Karpas-422 (cell line): ENCODE results near the gene METRNL. TPM values are rescaled to one million over a fixed set of nuclear protein-coding genes. Genes with fewer than 3 reads are reported as not detected.

Source experiments
- DNase-seq: peaks from one replicate; pipeline ENCODE4 v3.0.0-alpha.2; 2015
- H2AFZ ChIP-seq: fragments of 200-600 bp; sonication (generic); 2 replicates; pipeline ENCODE4 v1.6.1; 2014; ENCODE audit warnings: antibody characterized with exemption, low read length, mixed read lengths
- H3K27ac ChIP-seq: fragments of 200-600 bp; sonication (generic); 2 replicates; pipeline ENCODE4 v1.5.1; 2014; ENCODE audit warnings: mild to moderate bottlenecking, low read length, moderate library complexity
- H3K27me3 ChIP-seq: fragments of 200-600 bp; sonication (generic); 2 replicates; pipeline ENCODE4 v1.6.1; 2014; ENCODE audit warnings: low read length, mixed read lengths
- H3K36me3 ChIP-seq: fragments of 200-600 bp; sonication (generic); 2 replicates; pipeline ENCODE4 v1.6.1; 2014; ENCODE audit warnings: low read length, mixed read lengths; ENCODE audit not compliant: insufficient read depth
- H3K4me1 ChIP-seq: fragments of 200-600 bp; sonication (generic); 2 replicates; pipeline ENCODE4 v1.6.1; 2014; ENCODE audit warnings: mild to moderate bottlenecking, low read length, mixed read lengths
- H3K4me2 ChIP-seq: fragments of 200-600 bp; sonication (generic); 2 replicates; pipeline ENCODE4 v1.6.1; 2014; ENCODE audit warnings: low read length, low read depth, mild to moderate bottlenecking; ENCODE audit not compliant: poor library complexity, severe bottlenecking
- H3K4me3 ChIP-seq: fragments of 200-600 bp; sonication (generic); 2 replicates; pipeline ENCODE4 v1.5.1; 2014; ENCODE audit warnings: mild to moderate bottlenecking, antibody characterized with exemption, low read length, mixed read lengths
- H3K79me2 ChIP-seq: fragments of 200-600 bp; sonication (generic); 2 replicates; pipeline ENCODE4 v1.6.1; 2014; ENCODE audit warnings: mild to moderate bottlenecking, low read length, mixed read lengths
- H3K9ac ChIP-seq: fragments of 200-600 bp; sonication (generic); 2 replicates; pipeline ENCODE4 v1.6.0; 2014; ENCODE audit warnings: low read length
- H3K9me2 ChIP-seq: fragments of 200-600 bp; sonication (generic), shearing (Covaris generic); replicated peaks from 2 replicates; pipeline ENCODE4 v1.6.0; 2014; ENCODE audit warnings: mild to moderate bottlenecking, low read length, moderate library complexity; ENCODE audit not compliant: insufficient read depth
- H3K9me3 ChIP-seq: fragments of 300-700, 200-600 bp; sonication (generic); 2 replicates; pipeline ENCODE4 v1.6.1; 2014; ENCODE audit warnings: low read length, mixed read lengths
- H4K20me1 ChIP-seq: fragments of 200-600 bp; sonication (generic); 2 replicates; pipeline ENCODE4 v1.6.1; 2014; ENCODE audit warnings: mild to moderate bottlenecking, antibody characterized with exemption, low read length, low read depth; ENCODE audit not compliant: insufficient read depth
- total RNA-seq: library from RNA; depleted of rRNA; stranded (reverse); fragments of >200 nt; shearing (Covaris generic); gene quantifications from 2 replicates; pipeline ENCODE4 v1.2.3, GENCODE V29; 2014; ENCODE audit warnings: low replicate concordance

The METRNL gene
- total RNA-seq, 1 experiment from 2014 or later = 2.4 TPM

GRCh38 chr17:83124871-83125514 lies 45.6 kb downstream of the METRNL start:
- no peak overlapping the region for H3K4me3 ChIP-seq

GRCh38 chr17:83125515-83126274 lies 46.3 kb downstream of the METRNL start:
- H3K27ac ChIP-seq = no peak overlapping the region
- no peak overlapping the region for H3K4me3 ChIP-seq
- H2AFZ ChIP-seq = no peak overlapping the region
- H3K9ac ChIP-seq = no peak overlapping the region
- no peak for DNase-seq
- no peaks in the 10 kb centered on the region for H3K36me3 ChIP-seq
- H3K9me2 ChIP-seq = no peaks in the 10 kb centered on the region
- H3K4me1 ChIP-seq = peaks cover 2% of the 10 kb centered on the region
- no peaks in the 10 kb centered on the region for H3K9me3 ChIP-seq
- H4K20me1 ChIP-seq = no peaks in the 10 kb centered on the region
- no peak overlapping the region for H3K4me2 ChIP-seq
- no peaks in the 10 kb centered on the region for H3K27me3 ChIP-seq
- no peaks in the 10 kb centered on the region for H3K79me2 ChIP-seq

More at GRCh38 chr17:83124871-83125514, 45.6 kb downstream of the METRNL start:
- H4K20me1 ChIP-seq = no peaks in the 10 kb centered on the region
- no peak for DNase-seq
- no peaks in the 10 kb centered on the region for H3K9me2 ChIP-seq
- no peaks in the 10 kb centered on the region for H3K9me3 ChIP-seq
- no peaks in the 10 kb centered on the region for H3K36me3 ChIP-seq
- peaks cover 9% of the 10 kb centered on the region for H3K4me1 ChIP-seq
- H2AFZ ChIP-seq = no peak overlapping the region
- H3K79me2 ChIP-seq = no peaks in the 10 kb centered on the region
- no peak overlapping the region for H3K9ac ChIP-seq
- H3K27me3 ChIP-seq = no peaks in the 10 kb centered on the region
- H3K27ac ChIP-seq = no peak overlapping the region
- no peak overlapping the region for H3K4me2 ChIP-seq

- Histone ChIP-seq H3K4me2 (no peak overlapping the region), H4K20me1 (no peaks in the 10 kb centered on the region), H3K4me3 (no peak overlapping the region), H3K9me3 (no peaks in the 10 kb centered on the region), H3K36me3 (no peaks in the 10 kb centered on the region), H3K9me2 (no peaks in the 10 kb centered on the region), H3K27me3 (no peaks in the 10 kb centered on the region), H3K79me2 (no peaks in the 10 kb centered on the region), H3K9ac (no peak overlapping the region), H2AFZ (no peak overlapping the region), H3K4me1 (no peaks in the 10 kb centered on the region), H3K27ac (no peak overlapping the region)
- DNase-seq = no peak
These were observed 46.9 kb downstream of the METRNL start for GRCh38 chr17:83126275-83126811.

- no peaks in the 10 kb centered on the region for H3K9me3 ChIP-seq
- no peak overlapping the region for H3K27ac ChIP-seq
- H3K4me2 ChIP-seq = no peak overlapping the region
- no peaks in the 10 kb centered on the region for H3K4me1 ChIP-seq
- no peaks in the 10 kb centered on the region for H3K9me2 ChIP-seq
- H2AFZ ChIP-seq = no peak overlapping the region
- H3K27me3 ChIP-seq = no peaks in the 10 kb centered on the region
- no peak for DNase-seq
- no peak overlapping the region for H3K9ac ChIP-seq
- H3K79me2 ChIP-seq = no peaks in the 10 kb centered on the region
- no peak overlapping the region for H3K4me3 ChIP-seq
- no peaks in the 10 kb centered on the region for H3K36me3 ChIP-seq
- no peaks in the 10 kb centered on the region for H4K20me1 ChIP-seq
These were observed 48.2 kb downstream of the METRNL start for GRCh38 chr17:83127431-83128160.

- no peaks in the 10 kb centered on the region for H3K4me1 ChIP-seq
- H3K9me2 ChIP-seq = no peaks in the 10 kb centered on the region
- DNase-seq = no peak
- H3K4me2 ChIP-seq = no peak overlapping the region
- H3K4me3 ChIP-seq = no peak overlapping the region
- H3K9me3 ChIP-seq = no peaks in the 10 kb centered on the region
- no peaks in the 10 kb centered on the region for H3K27me3 ChIP-seq
- no peak overlapping the region for H3K27ac ChIP-seq
- H2AFZ ChIP-seq = no peak overlapping the region
- H3K79me2 ChIP-seq = no peaks in the 10 kb centered on the region
- H3K9ac ChIP-seq = no peak overlapping the region
- H3K36me3 ChIP-seq = no peaks in the 10 kb centered on the region
- H4K20me1 ChIP-seq = no peaks in the 10 kb centered on the region
These were observed 49.2 kb downstream of the METRNL start for GRCh38 chr17:83128306-83129240.

GRCh38 chr17:83129676-83130075 lies 50.3 kb downstream of the METRNL start:
- Histone ChIP-seq H2AFZ (no peak overlapping the region), H3K9ac (no peak overlapping the region)
- DNase-seq = no peak

GRCh38 chr17:83131401-83132011 lies 52.1 kb downstream of the METRNL start:
- no peak overlapping the region for H3K27ac ChIP-seq
- no peaks in the 10 kb centered on the region for H3K79me2 ChIP-seq
- DNase-seq = no peak
- H3K4me3 ChIP-seq = no peak overlapping the region
- H3K27me3 ChIP-seq = no peaks in the 10 kb centered on the region
- H3K9me2 ChIP-seq = no peaks in the 10 kb centered on the region
- no peaks in the 10 kb centered on the region for H4K20me1 ChIP-seq
- no peaks in the 10 kb centered on the region for H3K9me3 ChIP-seq
- H3K9ac ChIP-seq = no peak overlapping the region
- H3K36me3 ChIP-seq = no peaks in the 10 kb centered on the region
- no peaks in the 10 kb centered on the region for H3K4me1 ChIP-seq
- no peak overlapping the region for H2AFZ ChIP-seq
- no peak overlapping the region for H3K4me2 ChIP-seq

More at GRCh38 chr17:83129676-83130075, 50.3 kb downstream of the METRNL start:
- Histone ChIP-seq H3K27me3 (no peaks in the 10 kb centered on the region), H4K20me1 (no peaks in the 10 kb centered on the region), H3K27ac (no peak overlapping the region), H3K9me3 (no peaks in the 10 kb centered on the region), H3K4me2 (no peak overlapping the region), H3K4me1 (no peaks in the 10 kb centered on the region), H3K79me2 (no peaks in the 10 kb centered on the region), H3K4me3 (no peak overlapping the region), H3K9me2 (no peaks in the 10 kb centered on the region), H3K36me3 (no peaks in the 10 kb centered on the region)
